Neuronal stem cell (in vitro differentiated cells): ENCODE measurements around the gene ZNF385B.

Experiments used
- DNase-seq: peaks from one replicate; pipeline ENCODE4 v3.0.0-alpha.2; 2013; ENCODE audit warnings: low spot score
- H2AFZ ChIP-seq: one replicate; pipeline ENCODE4 v1.6.1; 2013; ENCODE audit warnings: mild to moderate bottlenecking, low read length, inconsistent platforms
- H2AK5ac ChIP-seq: 2 replicates; pipeline ENCODE4 v1.6.1; 2013; ENCODE audit warnings: low read depth, mild to moderate bottlenecking, inconsistent platforms, low read length, moderate library complexity, mixed read lengths
- H2BK120ac ChIP-seq: 2 replicates; pipeline ENCODE4 v1.6.1; 2013; ENCODE audit warnings: low read depth, mild to moderate bottlenecking, inconsistent platforms, low read length, moderate library complexity, mixed read lengths
- H2BK12ac ChIP-seq: one replicate; pipeline ENCODE4 v1.6.1; 2013; ENCODE audit warnings: low read length, inconsistent platforms
- H2BK15ac ChIP-seq: 2 replicates; pipeline ENCODE4 v1.6.1; 2013; ENCODE audit warnings: mild to moderate bottlenecking, low read length, inconsistent platforms, mixed read lengths
- H2BK5ac ChIP-seq: one replicate; pipeline ENCODE4 v1.6.1; 2013; ENCODE audit warnings: inconsistent platforms, mild to moderate bottlenecking, low read length, moderate library complexity
- H3K14ac ChIP-seq: one replicate; pipeline ENCODE4 v1.6.1; 2013; ENCODE audit warnings: low read length, inconsistent platforms
- H3K18ac ChIP-seq: 2 replicates; pipeline ENCODE4 v1.6.1; 2013; ENCODE audit warnings: low read length, inconsistent platforms
- H3K23ac ChIP-seq: 2 replicates; pipeline ENCODE4 v1.6.1; 2013; ENCODE audit warnings: low read depth, mild to moderate bottlenecking, mixed read lengths, low read length, inconsistent platforms; ENCODE audit not compliant: poor library complexity
- H3K27ac ChIP-seq: replicated peaks from 3 replicates; pipeline ENCODE4 v1.5.1; 2013; ENCODE audit warnings: low read length, inconsistent platforms
- H3K27me3 ChIP-seq, 3 experiments: 2 replicates each; pipeline ENCODE4 v1.6.1; 2013; ENCODE audit warnings: low read length in 3 of 3, mild to moderate bottlenecking in 2 of 3, inconsistent platforms in 1 of 3, low read depth in 1 of 3, mixed read lengths in 1 of 3, moderate library complexity in 1 of 3; ENCODE audit not compliant: control insufficient read depth in 3 of 3, insufficient read depth in 3 of 3
- H3K36me3 ChIP-seq, 2 donors: replicated peaks in 1 of 2; 2 replicates each; pipeline ENCODE4 v1.6.1; 2013; ENCODE audit warnings: low read length in 2 of 2; ENCODE audit not compliant: control insufficient read depth in 2 of 2, insufficient read depth in 2 of 2
- H3K4ac ChIP-seq: 2 replicates; pipeline ENCODE4 v1.6.1; 2013; ENCODE audit warnings: inconsistent platforms, mild to moderate bottlenecking, low read length, moderate library complexity
- H3K4me1 ChIP-seq, 2 donors: 1 replicate in 1 of 2; 2 replicates in 1 of 2; pipeline ENCODE4 v1.6.1; 2013; ENCODE audit warnings: low read length in 2 of 2, low read depth in 1 of 2; ENCODE audit not compliant: control insufficient read depth in 2 of 2, insufficient read depth in 1 of 2
- H3K4me2 ChIP-seq: one replicate; pipeline ENCODE4 v1.6.1; 2013; ENCODE audit warnings: mild to moderate bottlenecking, low read length, inconsistent platforms; ENCODE audit not compliant: insufficient read depth, poor library complexity, severe bottlenecking
- H3K4me3 ChIP-seq, 2 donors: 2 replicates each; pipeline ENCODE4 v1.5.1; 2013; ENCODE audit warnings: low read length in 2 of 2, mild to moderate bottlenecking in 2 of 2, inconsistent platforms in 1 of 2, moderate library complexity in 1 of 2
- H3K79me1 ChIP-seq: one replicate; pipeline ENCODE4 v1.6.1; 2013; ENCODE audit warnings: low read depth, mild to moderate bottlenecking, inconsistent platforms, low read length, moderate library complexity
- H3K9ac ChIP-seq: one replicate; pipeline ENCODE4 v1.6.1; 2013; ENCODE audit warnings: mild to moderate bottlenecking, low read depth, low read length, inconsistent platforms; ENCODE audit not compliant: poor library complexity
- H3K9me3 ChIP-seq, 2 donors: replicated peaks in 1 of 2; 2 replicates each; pipeline versions ENCODE3 to v1.6.1; 2013; ENCODE audit warnings: low read length in 2 of 2, mild to moderate bottlenecking in 2 of 2, inconsistent platforms in 1 of 2, low read depth in 1 of 2, mixed read lengths in 1 of 2, moderate library complexity in 1 of 2; ENCODE audit not compliant: control insufficient read depth in 2 of 2, insufficient read depth in 1 of 2
- H4K8ac ChIP-seq: one replicate; pipeline ENCODE4 v1.6.1; 2013; ENCODE audit warnings: low read depth, mild to moderate bottlenecking, inconsistent platforms, low read length, moderate library complexity
- H4K91ac ChIP-seq: one replicate; pipeline ENCODE4 v1.6.1; 2013; ENCODE audit warnings: low read length, low read depth, mild to moderate bottlenecking, inconsistent platforms; ENCODE audit not compliant: poor library complexity
- WGBS, 2 donors: extraction: QIAGEN DNeasy Blood & Tissue Kit; methylation state at CpG; one replicate each; pipeline ENCODE4 v1.1.7; 2013; ENCODE audit warnings: missing lambda C conversion rate in 2 of 2, mixed read lengths in 1 of 2; ENCODE audit not compliant: insufficient read length in 2 of 2, insufficient replicate concordance in 1 of 2; ENCODE audit errors: extremely low coverage in 2 of 2; 5-methylcytosine and 5-hydroxymethylcytosine counted together

ZNF385B gene

DNA sequence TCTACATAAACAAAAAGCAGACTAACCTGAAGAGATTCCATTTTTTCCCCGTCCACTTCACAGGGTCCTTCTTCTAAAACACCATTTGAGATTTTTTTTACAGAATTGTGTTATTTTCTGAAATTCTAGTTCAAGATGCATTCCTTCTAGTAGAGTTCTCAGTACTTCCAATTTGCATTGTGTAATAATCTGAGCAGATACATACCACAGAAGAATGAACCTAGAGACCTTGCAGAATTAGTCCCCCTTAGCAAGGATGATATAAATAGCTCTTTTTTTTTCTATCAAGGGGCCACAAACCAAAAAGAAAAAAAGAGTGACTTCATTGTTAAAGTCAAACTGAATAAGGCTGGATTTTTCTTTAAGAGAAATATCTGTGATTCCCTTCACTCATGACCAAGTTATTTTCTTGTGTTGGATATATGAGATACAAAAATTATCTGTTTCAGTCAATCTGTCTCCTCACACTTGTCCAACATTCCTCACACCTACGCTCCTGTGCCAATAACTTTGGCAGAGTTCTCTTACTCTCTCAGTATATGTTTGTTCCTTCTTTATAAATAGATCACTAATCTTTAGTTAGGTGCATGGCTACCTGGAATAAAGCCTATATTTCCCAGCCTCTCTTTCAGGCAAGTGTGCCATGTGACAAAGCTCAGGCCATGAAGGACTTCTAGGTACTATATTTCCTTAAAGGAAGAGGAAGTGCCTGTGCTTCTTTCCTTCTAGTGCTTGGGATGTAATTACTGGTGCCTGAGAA lies 183.5 kb downstream of the ZNF385B start:
- Histone ChIP-seq H2AFZ (no peak overlapping the region), H3K36me3 (peaks cover 0 to 2% of the 10 kb centered on the region in 2 donors), H3K4me2 (no peak overlapping the region), H2BK12ac (no peak overlapping the region), H3K27me3 (no peaks in the 10 kb centered on the region), H3K27ac (no peak overlapping the region), H3K4me1 (no peaks in the 10 kb centered on the region), H2BK120ac (no peak overlapping the region), H2AK5ac (no peak overlapping the region), H3K4me3 (no peak overlapping the region), H3K4ac (no peak overlapping the region), H3K18ac (no peak overlapping the region), H2BK15ac (no peak overlapping the region), H3K9me3 (no peaks in the 10 kb centered on the region), H3K23ac (no peak overlapping the region), H3K14ac (no peak overlapping the region), H3K9ac (no peak overlapping the region), H2BK5ac (no peak overlapping the region), H3K79me1 (no peaks in the 10 kb centered on the region), H4K8ac (no peak overlapping the region), H4K91ac (no peak overlapping the region)
- WGBS, 2 donors, result no CpG with 5 or more reads among the region's 2 CpGs
- DNase-seq, result no peak

DNA sequence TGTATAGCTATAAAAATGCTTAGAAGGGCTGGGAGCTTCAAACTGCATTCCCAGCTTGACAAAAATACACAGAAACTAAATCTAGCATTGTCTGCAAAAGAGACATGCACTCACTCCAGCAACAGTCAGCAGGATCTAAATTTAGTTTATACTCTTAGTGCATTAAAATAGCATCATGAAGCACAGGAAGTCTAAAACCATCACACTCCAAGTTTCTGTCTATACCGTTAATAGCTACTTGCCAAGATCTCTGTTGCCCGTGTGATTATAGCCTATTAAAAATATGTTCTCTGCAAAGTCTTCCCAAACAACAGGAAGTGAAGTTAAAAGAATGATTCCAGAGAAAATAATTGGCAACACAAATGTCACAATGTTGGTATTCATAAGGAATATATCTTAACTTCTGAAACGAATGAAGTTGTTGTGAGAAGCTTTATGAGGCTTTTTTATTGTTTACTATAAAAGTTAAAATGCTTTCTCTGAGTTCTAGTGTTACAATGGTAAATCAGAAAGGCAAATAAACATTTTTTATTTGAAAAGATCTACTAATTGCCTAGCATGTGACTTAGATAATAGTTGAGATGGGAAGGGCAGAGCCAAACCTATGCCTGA lies 184.2 kb downstream of the ZNF385B start:
- H4K8ac ChIP-seq, result no peak overlapping the region
- no peak overlapping the region for H2BK12ac ChIP-seq
- peaks cover 0 to 2% of the 10 kb centered on the region in 2 donors for H3K36me3 ChIP-seq
- no peak overlapping the region for H2AK5ac ChIP-seq
- H3K23ac ChIP-seq, result no peak overlapping the region
- H2BK120ac ChIP-seq, result no peak overlapping the region
- peaks cover 0 to 2% of the 10 kb centered on the region in 2 donors for H3K4me1 ChIP-seq
- H3K4me2 ChIP-seq, result no peak overlapping the region
- no peaks in the 10 kb centered on the region for H3K9me3 ChIP-seq
- no peaks in the 10 kb centered on the region for H3K79me1 ChIP-seq
- DNase-seq, result no peak
- no peak overlapping the region for H3K14ac ChIP-seq
- no CpG with 5 or more reads among the region's 3 CpGs for WGBS, 2 donors
- no peak overlapping the region for H2BK15ac ChIP-seq
- no peaks in the 10 kb centered on the region for H3K27me3 ChIP-seq
- no peak overlapping the region for H4K91ac ChIP-seq
- no peak overlapping the region for H3K27ac ChIP-seq
- H3K4ac ChIP-seq, result no peak overlapping the region
- H2BK5ac ChIP-seq, result no peak overlapping the region
- H2AFZ ChIP-seq, result no peak overlapping the region
- H3K18ac ChIP-seq, result no peak overlapping the region
- no peak overlapping the region for H3K9ac ChIP-seq
- no peak overlapping the region for H3K4me3 ChIP-seq

DNA sequence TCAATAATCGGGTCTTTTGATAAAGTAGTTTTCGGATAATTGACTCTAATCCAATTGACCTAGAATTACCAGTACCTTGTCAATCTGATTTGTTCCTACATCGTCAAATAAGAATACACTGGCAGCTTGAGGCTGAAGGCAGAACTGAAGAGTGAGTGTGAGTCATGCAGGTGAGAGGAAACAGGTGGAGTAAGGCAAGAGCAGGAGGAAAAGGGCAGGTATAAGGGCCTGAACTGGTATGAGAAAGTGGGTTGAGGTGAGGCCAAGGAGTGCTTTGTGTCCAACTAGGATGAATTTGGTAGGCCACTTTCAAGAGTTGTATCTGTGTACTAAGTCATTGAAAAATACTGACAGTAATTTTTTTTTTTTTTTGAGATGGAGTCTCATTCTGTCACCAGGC lies 186.0 kb downstream of the ZNF385B start:
- Histone ChIP-seq H4K91ac (no peak overlapping the region), H3K27me3 (no peaks in the 10 kb centered on the region), H3K36me3 (peaks cover 0 to 4% of the 10 kb centered on the region in 2 donors), H2BK120ac (no peak overlapping the region), H2BK5ac (no peak overlapping the region), H2BK12ac (no peak overlapping the region), H3K23ac (no peak overlapping the region), H3K18ac (no peak overlapping the region), H3K79me1 (peaks cover 2% of the 10 kb centered on the region), H3K9ac (no peak overlapping the region), H3K9me3 (peaks cover 0 to 3% of the 10 kb centered on the region in 2 donors), H3K4me1 (peaks cover 0 to 2% of the 10 kb centered on the region in 2 donors), H3K4me3 (no peak overlapping the region), H4K8ac (no peak overlapping the region), H2AK5ac (no peak overlapping the region), H3K4me2 (no peak overlapping the region), H3K14ac (no peak overlapping the region), H3K4ac (no peak overlapping the region), H2AFZ (no peak overlapping the region), H3K27ac (no peak overlapping the region), H2BK15ac (no peak overlapping the region)
- WGBS, 2 donors, result no CpG with 5 or more reads among the region's 3 CpGs
- no peak for DNase-seq
